H1 (cell line): ENCODE data around the gene STH. TPM values are rescaled to one million over a fixed set of nuclear protein-coding genes. Genes with fewer than 3 reads are reported as not detected.

Experiments used
- CTCF ChIA-PET: fragments of 300-600 bp; sonication (Branson Sonifier 250); formaldehyde crosslinking; loops from one replicate; lab custom pipeline; 2021; ENCODE audit not compliant: partially characterized antibody; lab: Charles Lee
- POLR2A ChIA-PET: fragments of 300-600 bp; sonication (Branson Sonifier 250); formaldehyde crosslinking; loops from one replicate; lab custom pipeline; 2021; ENCODE audit warnings: inconsistent platforms; ENCODE audit not compliant: partially characterized antibody; lab: Charles Lee
- DNase-seq, 2 experiments: peaks; one replicate each; pipeline versions ENCODE4 v3.0.0 to v3.0.0-alpha.2; 2010 to 2022; ENCODE audit warnings: low spot score in 2 of 2, low read depth in 1 of 2, mixed read lengths in 1 of 2
- FAIRE-seq: peaks from 2 replicates; lab custom pipeline; 2011; peaks lifted over from hg19 to GRCh38; lab: Jason Lieb, UNC
- H2AFZ ChIP-seq: 2 replicates; pipeline ENCODE4 v1.8.1; 2012; ENCODE audit warnings: low read length, inconsistent platforms
- H2AK5ac ChIP-seq: 2 replicates; pipeline ENCODE4 v1.6.1; 2013; ENCODE audit warnings: low read depth, low read length
- H2BK120ac ChIP-seq: replicated peaks from 2 replicates; pipeline ENCODE3; 2013; ENCODE audit warnings: low read depth, low read length, inconsistent platforms
- H2BK12ac ChIP-seq: 2 replicates; pipeline ENCODE4 v1.6.1; 2013; ENCODE audit warnings: low read depth, low read length
- H2BK15ac ChIP-seq: 2 replicates; pipeline ENCODE4 v1.6.1; 2013; ENCODE audit warnings: low read length
- H2BK20ac ChIP-seq: 2 replicates; pipeline ENCODE4 v1.6.1; 2013; ENCODE audit warnings: low read length
- H2BK5ac ChIP-seq: 2 replicates; pipeline ENCODE4 v1.6.1; 2013; ENCODE audit warnings: low read depth, low read length
- H3K14ac ChIP-seq: 2 replicates; pipeline ENCODE4 v1.6.1; 2013; ENCODE audit warnings: inconsistent platforms; ENCODE audit not compliant: insufficient read length
- H3K18ac ChIP-seq: 2 replicates; pipeline ENCODE4 v1.6.1; 2013; ENCODE audit warnings: low read length; ENCODE audit errors: extremely low read depth
- H3K23ac ChIP-seq: 2 replicates; pipeline ENCODE4 v1.6.1; 2013; ENCODE audit warnings: inconsistent platforms; ENCODE audit not compliant: insufficient read length
- H3K23me2 ChIP-seq: 2 replicates; pipeline ENCODE4 v1.6.1; 2013; ENCODE audit warnings: low read depth, low read length
- H3K27ac ChIP-seq: 2 replicates; pipeline ENCODE4 v1.6.1; 2011; ENCODE audit warnings: low read depth, low read length, inconsistent platforms
- H3K27me3 ChIP-seq, 4 experiments: replicated peaks in 1 of 4; 1 replicate in 1 of 4; 2 replicates in 3 of 4; pipeline versions ENCODE4 v1.6.1 to v1.8.1; 2011 to 2013; ENCODE audit warnings: low read length in 3 of 4, mild to moderate bottlenecking in 3 of 4, inconsistent platforms in 2 of 4, mixed read lengths in 2 of 4, moderate library complexity in 1 of 4; ENCODE audit not compliant: control insufficient read depth in 3 of 4, insufficient read depth in 3 of 4; ENCODE audit errors: extremely low read depth in 1 of 4
- H3K36me3 ChIP-seq, 4 experiments: 2 replicates each; pipeline versions ENCODE4 v1.6.1 to v1.8.1; 2011 to 2013; ENCODE audit warnings: mild to moderate bottlenecking in 4 of 4, low read length in 3 of 4, moderate library complexity in 2 of 4, control low read depth in 1 of 4, inconsistent platforms in 1 of 4; ENCODE audit not compliant: insufficient read depth in 4 of 4, control insufficient read depth in 2 of 4
- H3K4ac ChIP-seq: replicated peaks from 2 replicates; pipeline ENCODE3; 2013; ENCODE audit warnings: low read length, low read depth, mixed read lengths, inconsistent platforms; ENCODE audit not compliant: insufficient read length
- H3K4me1 ChIP-seq, 4 experiments: replicated peaks in 1 of 4; 1 replicate in 1 of 4; 2 replicates in 3 of 4; pipeline versions ENCODE4 v1.6.1 to v1.8.1; 2011 to 2013; ENCODE audit warnings: low read length in 3 of 4, inconsistent platforms in 2 of 4, mixed read lengths in 1 of 4; ENCODE audit not compliant: insufficient read depth in 4 of 4, control insufficient read depth in 3 of 4
- H3K4me2 ChIP-seq, 2 experiments: 2 replicates each; pipeline versions ENCODE4 v1.6.1 to v1.8.1; 2011 to 2013; ENCODE audit warnings: low read depth in 2 of 2, low read length in 2 of 2, control low read depth in 1 of 2, inconsistent platforms in 1 of 2, mild to moderate bottlenecking in 1 of 2; ENCODE audit not compliant: insufficient read depth in 1 of 2
- H3K4me3 ChIP-seq, 4 experiments: fragments of 200-600, 300-600 bp in 1 of 4; sonication (generic), shearing (Covaris generic), sonication (Bioruptor Twin) in 1 of 4; 2 replicates each; pipeline versions ENCODE4 v1.5.1 to v1.8.1; 2011 to 2016; ENCODE audit warnings: low read length in 4 of 4, low read depth in 3 of 4, control low read depth in 2 of 4, inconsistent platforms in 2 of 4, mild to moderate bottlenecking in 2 of 4, mixed read lengths in 1 of 4, moderate library complexity in 1 of 4; ENCODE audit not compliant: insufficient read depth in 2 of 4; ENCODE audit errors: extremely low read depth in 1 of 4
- H3K56ac ChIP-seq: replicated peaks from 2 replicates; pipeline ENCODE3; 2013; ENCODE audit warnings: low read depth, mild to moderate bottlenecking, mixed read lengths, low read length, inconsistent platforms; ENCODE audit not compliant: insufficient read length
- H3K79me1 ChIP-seq: 2 replicates; pipeline ENCODE4 v1.6.1; 2013; ENCODE audit warnings: low read depth, low read length, control low read depth
- H3K79me2 ChIP-seq, 2 experiments: 2 replicates each; pipeline versions ENCODE4 v1.6.1 to v1.8.1; 2012 to 2013; ENCODE audit warnings: low read length in 2 of 2, mild to moderate bottlenecking in 2 of 2, inconsistent platforms in 1 of 2; ENCODE audit not compliant: insufficient read depth in 2 of 2, control insufficient read depth in 1 of 2
- H3K9ac ChIP-seq, 4 experiments: replicated peaks in 1 of 4; 1 replicate in 1 of 4; 2 replicates in 3 of 4; pipeline versions ENCODE4 v1.6.1 to v1.8.1; 2011 to 2013; ENCODE audit warnings: low read depth in 3 of 4, low read length in 3 of 4, control low read depth in 2 of 4, mild to moderate bottlenecking in 2 of 4, moderate library complexity in 2 of 4, inconsistent platforms in 1 of 4; ENCODE audit errors: extremely low read depth in 1 of 4
- H3K9me3 ChIP-seq, 2 experiments: 2 replicates each; pipeline versions ENCODE4 v1.6.1 to v1.8.1; 2012 to 2013; ENCODE audit warnings: mild to moderate bottlenecking in 2 of 2, moderate library complexity in 2 of 2, control low read depth in 1 of 2, inconsistent platforms in 1 of 2, low read depth in 1 of 2, low read length in 1 of 2, mixed read lengths in 1 of 2; ENCODE audit not compliant: insufficient read depth in 2 of 2
- H4K20me1 ChIP-seq, 2 experiments: replicated peaks in 1 of 2; 2 replicates each; pipeline versions ENCODE3 to v1.8.1; 2011 to 2013; ENCODE audit warnings: inconsistent platforms in 2 of 2, low read length in 2 of 2, mild to moderate bottlenecking in 1 of 2; ENCODE audit not compliant: insufficient read depth in 2 of 2, control insufficient read depth in 1 of 2
- H4K5ac ChIP-seq: 2 replicates; pipeline ENCODE4 v1.6.1; 2013; ENCODE audit warnings: low read length, low read depth, mixed read lengths, inconsistent platforms; ENCODE audit not compliant: insufficient read length
- H4K8ac ChIP-seq: 2 replicates; pipeline ENCODE4 v1.8.0; 2013; ENCODE audit warnings: mild to moderate bottlenecking, moderate library complexity, low read length, inconsistent platforms; ENCODE audit not compliant: insufficient read depth; ENCODE audit errors: extremely low read depth
- H4K91ac ChIP-seq: replicated peaks from 2 replicates; pipeline ENCODE3; 2013; ENCODE audit warnings: low read length, mixed read lengths, inconsistent platforms; ENCODE audit not compliant: insufficient read length
- BACH1 ChIP-seq: IDR thresholded peaks from 2 replicates; pipeline ENCODE4 v1.6.1; 2012; ENCODE audit warnings: low read length, improper control_type of control experiment
- CTBP2 ChIP-seq: IDR thresholded peaks from 2 replicates; pipeline ENCODE4 v1.7.0; 2011; ENCODE audit warnings: borderline replicate concordance, mild to moderate bottlenecking, moderate library complexity, mixed read lengths, low read length; ENCODE audit not compliant: insufficient read depth, insufficient read length
- RNF2 ChIP-seq: fragments of 200-900, 300-1000 bp; sonication (generic); IDR thresholded peaks from 2 replicates; pipeline ENCODE4 v1.7.1; 2016; ENCODE audit warnings: borderline replicate concordance, low read depth, mild to moderate bottlenecking, antibody characterized with exemption, low read length; ENCODE audit not compliant: poor library complexity, severe bottlenecking; ENCODE audit errors: missing control alignments
- SIN3A ChIP-seq, 2 experiments: IDR thresholded peaks in 1 of 2; conservative IDR thresholded peaks in 1 of 2; 2 replicates each; pipeline ENCODE4 v1.6.1; 2011 to 2012; ENCODE audit warnings: low read length in 2 of 2, improper control_type of control experiment in 1 of 2, low read depth in 1 of 2, mild to moderate bottlenecking in 1 of 2
- WGBS, 2 experiments: shearing (Covaris generic) in 1 of 2; methylation state at CpG; one replicate each; pipeline versions ENCODE4 v1.1.6 to v1.1.7; 2013 to 2015; ENCODE audit warnings: low lambda C conversion rate in 2 of 2, mixed read lengths in 2 of 2, inconsistent platforms in 1 of 2, low coverage in 1 of 2, missing lambda C conversion rate in 1 of 2; ENCODE audit not compliant: insufficient replicate concordance in 2 of 2, insufficient coverage in 1 of 2, insufficient read length in 1 of 2; ENCODE audit errors: extremely low coverage in 1 of 2, missing lambda C conversion rate in 1 of 2; 5-methylcytosine and 5-hydroxymethylcytosine counted together
- polyA plus RNA-seq, 7 experiments: library from polyadenylated mRNA; depleted of rRNA in 3 of 7; stranded (reverse) in 5 of 7; unstranded in 2 of 7; fragments of >200 nt in 5 of 7; fragments of 200-250 nt in 2 of 7; gene quantifications; 1 replicate in 5 of 7; 2 replicates in 1 of 7; 4 replicates in 1 of 7; pipeline versions ENCODE4 v1.2.1 to v1.2.3, GENCODE V29; 2011 to 2013; ENCODE audit warnings: missing spikeins in 2 of 7, mixed read lengths in 2 of 7
- total RNA-seq: library from RNA; stranded (reverse); fragmentation: NEBNext Ultra II Directional; extraction: Animal tissue kit (Norgen Biotek cat#: 25700); gene quantifications from 2 replicates; pipeline ENCODE4 v1.2.1, GENCODE V29; 2021

STH gene
- total and polyA plus RNA-seq, 2 of the 8 experiments (the other 6 are each of a cell fraction or from before 2014, with no cell fraction given): not detected

GRCh38 chr17:46011711-46012505 is 12.9 kb downstream of the STH start:
- Histone ChIP-seq H2BK120ac (no peak overlapping the region), H3K36me3 (no peaks in the 10 kb centered on the region), H3K4me3 (no peak overlapping the region), H3K79me2 (no peaks in the 10 kb centered on the region), H2BK15ac (no peak overlapping the region), H3K23me2 (no peaks in the 10 kb centered on the region), H3K14ac (no peak overlapping the region), H4K20me1 (no peaks in the 10 kb centered on the region), H3K4ac (no peak overlapping the region), H4K5ac (no peak overlapping the region), H3K9ac (no peak overlapping the region), H3K23ac (no peak overlapping the region), H3K27ac (no peak overlapping the region), H3K79me1 (no peaks in the 10 kb centered on the region; the same call in 1 of the 2 replicates)
- no peak for DNase-seq
- ChIA-PET CTCF (interaction anchor here (1.3 to 3.7 kb wide), 7 partner anchors 9 to 24 kb away, joined by 3 to 31 read pairs (median 6); no protein-coding TSS in a partner anchor), POLR2A (no interaction called here)
- 89% methylated on average over 28 of the region's 28 CpGs; no CpG with 5 or more reads in 1 of the 2 experiments for WGBS, 2 experiments
- no peak for FAIRE-seq
- TF ChIP-seq BACH1 (no peak), RNF2 (no peak), SIN3A (conservative IDR thresholded peaks at IDR 0.05 in 1 of 2, IDR thresholded peaks at IDR 0.05 in 1 of 2; ENCODE audit: low read depth in 1 of 2, low read length in 2 of 2) (no peak), CTBP2 (no peak)
- TF ChIP-seq, all 59 proteins: peak for 0
- Histone ChIP-seq H3K9me3 (no peaks in the 10 kb centered on the region), H3K4me1 (no peaks in the 10 kb centered on the region; a peak in 1 of 7 replicates), H3K18ac (peak overlapping the region; percentile 60; the same call in 1 of the 2 replicates), H4K8ac (no peak overlapping the region), H2AFZ (no peak overlapping the region), H2BK20ac (no peak overlapping the region), H3K4me2 (no peak overlapping the region), H4K91ac (no peak overlapping the region), H2BK12ac (no peak overlapping the region), H2BK5ac (no peak overlapping the region), H2AK5ac (no peak overlapping the region), H3K56ac (no peak overlapping the region), H3K27me3 (no peaks in the 10 kb centered on the region)
